EH (cell line): Measurements from ENCODE around the gene DDX24.

Experiments used
- DNase-seq: peaks from one replicate; pipeline ENCODE4 v3.0.0-alpha.2; 2015; ENCODE audit warnings: low read depth

Gene DDX24

GRCh38 chr14:94046696-94047250, 34.2 kb downstream of the DDX24 start:
- no peak for DNase-seq

- DNase-seq: no peak
These were observed 35.2 kb downstream of the DDX24 start for GRCh38 chr14:94045563-94046345.

GRCh38 chr14:94045101-94045500, 35.9 kb downstream of the DDX24 start:
- DNase-seq: no peak

GRCh38 chr14:94044476-94045091, 36.4 kb downstream of the DDX24 start:
- no peak for DNase-seq

DNA sequence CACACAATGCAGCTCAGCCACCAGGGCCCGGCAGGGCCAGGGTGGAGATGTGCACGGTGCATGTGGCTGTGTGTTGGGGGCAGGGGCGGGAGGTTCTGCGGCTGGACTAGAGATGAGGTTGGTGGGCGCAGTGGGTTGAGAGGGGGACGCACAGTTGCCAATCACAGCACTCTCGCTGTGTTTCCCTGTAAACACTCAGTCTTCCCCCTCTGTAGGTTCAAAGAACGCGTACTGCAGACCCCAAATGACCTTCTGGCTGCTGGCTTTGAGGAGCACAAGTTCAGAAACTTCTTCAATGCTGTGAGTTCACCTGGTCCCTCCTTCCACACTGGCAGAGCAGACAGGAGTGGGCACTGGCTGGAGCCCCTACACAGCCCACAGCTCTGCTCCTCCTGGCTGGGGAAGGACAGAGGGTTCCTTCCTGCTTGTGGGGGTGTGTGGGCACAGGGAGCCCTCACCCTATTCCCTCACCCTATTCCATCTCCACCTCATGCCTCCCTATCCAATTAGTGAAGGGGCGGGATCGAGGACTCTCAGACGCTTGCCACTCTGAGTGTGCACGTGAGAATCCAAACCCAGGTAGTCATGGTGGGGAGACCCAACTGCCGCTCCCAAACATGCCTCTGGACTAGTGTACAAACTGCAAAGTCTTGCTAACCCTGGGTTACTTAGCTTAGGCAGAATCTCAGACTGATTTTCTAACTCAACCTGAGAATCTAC, 37.1 kb downstream of the DDX24 start:
- DNase-seq: no peak

GRCh38 chr14:94043111-94043755, 37.8 kb downstream of the DDX24 start:
- DNase-seq: no peak

DNA sequence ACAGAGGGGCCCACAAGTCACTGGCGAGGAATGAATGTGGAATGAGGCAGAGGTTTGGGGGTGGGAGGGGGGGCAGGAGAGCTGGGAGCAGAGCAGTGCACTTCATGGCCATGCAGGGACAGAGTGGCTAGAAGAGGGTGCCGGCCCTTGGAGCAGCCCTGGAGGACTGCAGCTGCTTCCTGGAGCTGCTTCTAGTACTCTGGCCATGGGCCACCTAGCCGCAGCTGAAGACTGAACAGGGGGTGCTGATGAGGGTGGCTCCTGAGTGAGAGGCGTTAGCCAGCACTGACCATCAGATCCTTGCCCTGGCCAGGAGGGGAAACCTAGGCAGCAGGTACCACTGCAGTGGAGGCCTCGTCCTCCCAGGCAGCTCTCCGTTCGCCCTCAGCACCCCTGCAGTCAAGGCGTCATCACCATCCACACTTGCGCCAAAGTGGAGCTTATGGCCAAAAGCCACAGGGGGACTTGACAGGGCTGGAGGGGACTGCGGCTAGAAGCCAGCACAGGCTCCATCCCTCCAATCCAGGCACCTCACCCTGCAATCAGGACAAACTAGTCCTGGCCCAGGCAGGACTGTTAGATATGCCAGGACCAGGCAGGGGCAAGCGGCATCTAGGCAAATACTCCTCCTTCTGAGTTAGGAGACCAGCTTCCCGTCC, 38.4 kb downstream of the DDX24 start:
- DNase-seq: no peak

- DNase-seq: peak; percentile 85
These were observed 39.3 kb downstream of the DDX24 start for GRCh38 chr14:94041551-94042346.

DNA sequence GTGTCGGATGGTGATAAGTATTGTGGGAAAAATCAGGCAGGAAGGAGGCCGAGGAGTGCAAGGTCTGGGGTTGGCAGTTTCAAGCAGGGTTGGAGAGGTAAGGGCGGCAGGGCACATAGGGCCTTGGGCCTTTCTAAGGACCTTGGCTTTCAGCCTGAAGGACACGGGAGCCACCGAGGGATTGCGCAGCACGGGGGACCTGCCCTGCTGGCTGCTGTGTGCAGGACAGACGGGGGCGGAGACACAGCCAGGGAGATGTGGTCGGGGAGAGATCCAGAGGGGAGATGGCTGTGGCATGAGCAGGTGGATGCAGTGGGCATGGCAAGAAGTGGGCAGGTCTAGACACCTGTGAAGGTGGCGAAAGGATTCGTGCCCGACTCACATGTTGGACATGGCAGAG, 40.2 kb downstream of the DDX24 start:
- DNase-seq: no peak

GRCh38 chr14:94040247-94040646, 40.8 kb downstream of the DDX24 start:
- DNase-seq: no peak

DNA sequence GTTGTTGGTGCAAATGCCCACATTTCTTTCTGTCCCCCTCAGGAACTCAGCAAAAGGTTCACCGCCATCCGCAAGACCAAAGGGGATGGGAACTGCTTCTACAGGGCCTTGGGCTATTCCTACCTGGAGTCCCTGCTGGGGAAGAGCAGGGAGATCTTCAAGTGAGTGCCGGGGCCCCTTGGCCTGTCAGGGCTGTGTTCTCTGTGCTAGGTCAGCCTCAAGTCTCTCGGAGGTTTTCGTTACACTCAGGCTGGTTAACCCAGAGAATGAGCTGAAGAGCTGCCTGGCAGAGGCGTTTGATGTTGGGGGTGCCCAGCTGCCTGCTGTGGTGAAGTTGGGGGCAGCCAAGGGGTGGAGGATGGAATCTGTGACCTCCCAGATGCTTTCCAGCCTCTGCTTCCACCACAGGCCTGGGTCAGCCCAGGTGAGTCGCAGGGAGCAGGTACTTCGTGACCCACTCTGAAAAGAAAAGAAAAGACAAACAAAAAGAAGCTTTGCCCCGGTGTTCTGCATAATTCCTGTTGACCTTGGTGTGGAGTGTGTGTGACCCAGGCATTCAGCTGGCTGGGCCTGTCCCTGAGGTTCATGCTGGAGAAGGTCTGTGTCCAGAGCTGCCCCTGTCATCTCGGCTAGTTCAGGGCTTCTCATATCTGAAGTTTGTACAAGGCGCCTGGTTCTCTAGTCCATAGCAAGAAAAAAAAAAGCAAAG, 41.9 kb downstream of the DDX24 start:
- DNase-seq: no peak

GRCh38 chr14:94038510-94038909, 42.5 kb downstream of the DDX24 start:
- DNase-seq: no peak

DNA sequence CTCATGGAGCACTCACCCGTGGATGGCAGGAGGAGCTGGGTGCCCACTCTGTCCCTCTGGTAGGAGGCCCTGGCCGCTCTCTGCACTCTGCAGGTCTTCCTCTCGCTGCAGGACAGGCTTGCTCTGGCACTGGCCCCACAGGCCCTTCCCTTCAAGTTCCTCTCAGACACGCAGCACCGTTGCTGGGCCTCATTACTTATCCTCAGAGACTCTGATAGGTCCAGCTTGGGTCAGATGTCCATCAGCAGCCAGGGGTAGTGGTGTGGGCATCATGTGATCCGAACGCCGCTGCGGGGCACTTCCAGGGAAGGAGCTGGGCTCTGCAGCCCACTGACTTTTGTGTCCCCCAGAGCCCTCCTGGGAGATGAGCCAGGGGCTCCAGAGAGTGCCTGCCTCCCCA, 43.0 kb downstream of the DDX24 start:
- no peak for DNase-seq

- peak; percentile 80 for DNase-seq
These were observed 44.5 kb downstream of the DDX24 start for GRCh38 chr14:94036313-94037167.

GRCh38 chr14:94034886-94035285, 46.1 kb downstream of the DDX24 start:
- no peak for DNase-seq

DNA sequence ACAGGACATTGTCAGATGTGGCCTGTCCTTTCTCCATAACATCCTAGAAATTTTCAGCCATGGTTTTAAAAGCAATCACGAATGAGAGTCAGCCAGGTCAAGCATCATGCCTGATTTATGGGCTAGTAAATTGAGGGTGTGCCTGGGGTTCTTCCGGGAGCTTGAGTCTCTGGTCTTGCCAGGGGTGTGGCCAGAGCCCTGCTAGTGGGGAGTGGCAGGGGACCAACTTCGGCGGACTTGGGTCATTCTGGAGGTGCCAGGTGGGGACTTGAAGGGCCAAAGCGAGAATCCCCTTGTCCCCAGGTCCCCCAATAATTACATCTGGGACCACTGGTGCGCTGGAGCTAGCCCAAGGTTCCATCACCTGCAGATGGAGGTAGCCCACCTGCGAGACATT, 49.1 kb downstream of the DDX24 start:
- no peak for DNase-seq

DNA sequence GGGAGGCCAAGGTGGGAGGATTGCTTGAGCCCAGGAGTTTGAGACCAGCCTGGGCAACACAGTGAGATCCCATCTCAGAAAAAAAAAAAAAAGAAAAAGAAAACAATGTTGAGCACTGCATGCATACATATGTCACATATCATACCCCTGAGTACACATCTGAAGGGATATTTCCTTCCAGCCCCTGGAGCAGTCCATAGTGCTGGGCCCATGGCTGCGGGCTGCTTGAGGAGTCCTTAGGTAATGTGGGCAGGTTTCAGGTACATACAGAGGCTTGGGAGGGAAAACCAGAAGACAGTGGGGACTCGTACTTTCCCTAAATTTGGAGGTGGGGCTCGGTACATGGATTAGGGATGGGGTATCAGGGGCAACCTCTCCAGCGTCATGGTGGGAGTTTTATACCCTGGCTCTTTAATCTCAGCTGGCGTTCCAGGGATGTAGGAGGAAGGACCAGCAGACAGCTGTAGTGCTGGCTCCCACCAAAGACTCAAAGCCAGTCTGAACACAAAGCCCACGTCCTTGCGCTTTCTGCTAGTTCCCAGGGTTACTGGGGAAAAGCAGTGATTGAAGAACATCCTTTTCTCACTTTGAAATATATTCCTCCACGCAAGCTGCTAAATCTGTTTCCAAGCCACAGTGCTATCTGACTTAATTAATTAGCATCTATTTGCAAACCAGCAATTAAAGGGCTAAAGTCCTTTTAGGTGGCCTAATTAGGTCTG, 49.7 kb downstream of the DDX24 start:
- DNase-seq: no peak

- no peak for DNase-seq
These were observed 50.4 kb downstream of the DDX24 start for GRCh38 chr14:94030571-94030970.
